Liver (tissue), 3 donors: Measurements from ENCODE around the gene TENM3.

Experiments
- RAD21 ChIP-seq, 2 donors: IDR thresholded peaks; 2 replicates each; pipeline ENCODE4 v1.6.1; 2016; ENCODE audit warnings: antibody characterized with exemption in 2 of 2, mild to moderate bottlenecking in 2 of 2
- TAF1 ChIP-seq: conservative IDR thresholded peaks from 2 replicates; pipeline ENCODE4 v1.6.1; 2016; ENCODE audit warnings: antibody characterized with exemption, mild to moderate bottlenecking
- TF ChIP-seq, protein P1 (sequence below): fragments of 150-350 bp; IDR thresholded peaks from 2 replicates; pipeline ENCODE4 v1.5.1; 2017; ENCODE audit warnings: improper control_type of control experiment, low read depth, low read length; ENCODE audit not compliant: missing input control
- TF ChIP-seq, protein P2 (sequence below): IDR thresholded peaks from 2 replicates; pipeline ENCODE4 v1.6.1; 2016; ENCODE audit warnings: antibody characterized with exemption
- TF ChIP-seq, protein P3 (sequence below): IDR thresholded peaks from 2 replicates; pipeline ENCODE4 v1.6.1; 2016; ENCODE audit warnings: antibody characterized with exemption, mild to moderate bottlenecking
- donor health status: healthy.
- donor health status: healthy.

DNA sequence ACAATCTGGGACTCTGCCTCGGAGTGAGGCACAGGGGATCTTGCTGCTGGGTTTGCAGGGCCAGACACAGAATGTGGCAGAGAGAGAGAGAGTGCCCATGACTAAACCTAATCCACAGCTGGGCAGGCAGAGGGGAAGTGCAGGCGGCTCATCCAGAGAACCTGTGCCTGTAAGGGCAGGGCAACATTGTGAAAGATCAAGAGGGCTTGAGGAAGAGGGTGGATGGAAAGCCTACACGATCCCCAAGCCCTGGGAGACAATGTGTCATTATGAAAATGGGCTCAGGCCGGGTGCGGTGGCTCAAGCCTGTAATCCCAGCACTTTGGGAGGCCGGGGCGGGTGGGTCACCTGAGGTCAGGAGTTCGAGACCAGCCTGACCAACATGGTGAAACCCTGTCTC is 40.6 kb upstream of the TENM3 start:
- TF ChIP-seq, protein P1, sequence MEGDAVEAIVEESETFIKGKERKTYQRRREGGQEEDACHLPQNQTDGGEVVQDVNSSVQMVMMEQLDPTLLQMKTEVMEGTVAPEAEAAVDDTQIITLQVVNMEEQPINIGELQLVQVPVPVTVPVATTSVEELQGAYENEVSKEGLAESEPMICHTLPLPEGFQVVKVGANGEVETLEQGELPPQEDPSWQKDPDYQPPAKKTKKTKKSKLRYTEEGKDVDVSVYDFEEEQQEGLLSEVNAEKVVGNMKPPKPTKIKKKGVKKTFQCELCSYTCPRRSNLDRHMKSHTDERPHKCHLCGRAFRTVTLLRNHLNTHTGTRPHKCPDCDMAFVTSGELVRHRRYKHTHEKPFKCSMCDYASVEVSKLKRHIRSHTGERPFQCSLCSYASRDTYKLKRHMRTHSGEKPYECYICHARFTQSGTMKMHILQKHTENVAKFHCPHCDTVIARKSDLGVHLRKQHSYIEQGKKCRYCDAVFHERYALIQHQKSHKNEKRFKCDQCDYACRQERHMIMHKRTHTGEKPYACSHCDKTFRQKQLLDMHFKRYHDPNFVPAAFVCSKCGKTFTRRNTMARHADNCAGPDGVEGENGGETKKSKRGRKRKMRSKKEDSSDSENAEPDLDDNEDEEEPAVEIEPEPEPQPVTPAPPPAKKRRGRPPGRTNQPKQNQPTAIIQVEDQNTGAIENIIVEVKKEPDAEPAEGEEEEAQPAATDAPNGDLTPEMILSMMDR, result no peak
- TF ChIP-seq, protein P2, sequence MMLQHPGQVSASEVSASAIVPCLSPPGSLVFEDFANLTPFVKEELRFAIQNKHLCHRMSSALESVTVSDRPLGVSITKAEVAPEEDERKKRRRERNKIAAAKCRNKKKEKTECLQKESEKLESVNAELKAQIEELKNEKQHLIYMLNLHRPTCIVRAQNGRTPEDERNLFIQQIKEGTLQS, result no peak
- no peak for TF ChIP-seq TAF1
- TF ChIP-seq, protein P3, sequence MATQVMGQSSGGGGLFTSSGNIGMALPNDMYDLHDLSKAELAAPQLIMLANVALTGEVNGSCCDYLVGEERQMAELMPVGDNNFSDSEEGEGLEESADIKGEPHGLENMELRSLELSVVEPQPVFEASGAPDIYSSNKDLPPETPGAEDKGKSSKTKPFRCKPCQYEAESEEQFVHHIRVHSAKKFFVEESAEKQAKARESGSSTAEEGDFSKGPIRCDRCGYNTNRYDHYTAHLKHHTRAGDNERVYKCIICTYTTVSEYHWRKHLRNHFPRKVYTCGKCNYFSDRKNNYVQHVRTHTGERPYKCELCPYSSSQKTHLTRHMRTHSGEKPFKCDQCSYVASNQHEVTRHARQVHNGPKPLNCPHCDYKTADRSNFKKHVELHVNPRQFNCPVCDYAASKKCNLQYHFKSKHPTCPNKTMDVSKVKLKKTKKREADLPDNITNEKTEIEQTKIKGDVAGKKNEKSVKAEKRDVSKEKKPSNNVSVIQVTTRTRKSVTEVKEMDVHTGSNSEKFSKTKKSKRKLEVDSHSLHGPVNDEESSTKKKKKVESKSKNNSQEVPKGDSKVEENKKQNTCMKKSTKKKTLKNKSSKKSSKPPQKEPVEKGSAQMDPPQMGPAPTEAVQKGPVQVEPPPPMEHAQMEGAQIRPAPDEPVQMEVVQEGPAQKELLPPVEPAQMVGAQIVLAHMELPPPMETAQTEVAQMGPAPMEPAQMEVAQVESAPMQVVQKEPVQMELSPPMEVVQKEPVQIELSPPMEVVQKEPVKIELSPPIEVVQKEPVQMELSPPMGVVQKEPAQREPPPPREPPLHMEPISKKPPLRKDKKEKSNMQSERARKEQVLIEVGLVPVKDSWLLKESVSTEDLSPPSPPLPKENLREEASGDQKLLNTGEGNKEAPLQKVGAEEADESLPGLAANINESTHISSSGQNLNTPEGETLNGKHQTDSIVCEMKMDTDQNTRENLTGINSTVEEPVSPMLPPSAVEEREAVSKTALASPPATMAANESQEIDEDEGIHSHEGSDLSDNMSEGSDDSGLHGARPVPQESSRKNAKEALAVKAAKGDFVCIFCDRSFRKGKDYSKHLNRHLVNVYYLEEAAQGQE, result no peak
- no peak for TF ChIP-seq RAD21 (IDR thresholded peaks at IDR 0.05)
